CD4-positive, alpha-beta T cell treated with Interleukin-15 for 4 hours (primary cell): ENCODE data around the gene PHF8.

Experiments
- DNase-seq: peaks from one replicate; pipeline ENCODE4 v3.0.0-alpha.2; 2020; ENCODE audit warnings: low spot score

The PHF8 gene

DNA sequence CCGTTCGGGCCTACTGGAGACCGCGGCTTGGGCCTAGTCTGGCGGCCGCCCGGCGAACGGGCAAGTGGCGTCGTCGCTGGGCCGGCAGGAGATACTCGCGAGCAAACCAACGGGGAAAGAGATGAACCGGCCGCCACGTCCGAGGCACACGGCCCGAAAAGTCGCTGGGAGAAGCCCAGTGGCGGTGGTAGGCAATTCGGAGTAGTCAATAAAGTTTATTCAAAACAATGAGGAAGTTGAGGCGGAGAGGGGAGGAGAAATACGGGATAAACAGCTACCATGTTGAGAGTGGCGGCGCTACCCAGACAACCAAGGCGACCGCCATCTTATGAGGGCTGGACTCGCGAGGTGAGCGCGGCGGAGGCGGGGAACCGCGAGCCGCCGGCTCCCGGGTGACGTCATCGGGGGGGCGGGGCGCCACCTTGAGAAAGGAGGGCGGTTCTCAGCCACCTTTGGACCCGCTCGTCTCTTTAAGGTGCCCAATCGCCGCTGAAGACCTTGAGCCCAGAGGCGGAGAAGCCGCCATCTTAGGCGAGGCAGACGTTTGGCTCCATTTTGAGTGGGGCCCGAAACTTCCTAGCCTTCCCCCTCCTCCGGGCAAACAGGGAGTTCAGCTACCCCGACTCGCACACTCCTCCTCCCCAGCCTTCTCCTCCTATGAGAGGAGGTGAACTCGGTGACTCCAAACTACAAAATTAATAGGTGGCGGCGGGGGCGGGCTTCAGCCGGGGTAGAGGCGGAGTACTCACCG, at the start of gene PHF8:
Gene PHF8, minus strand, starts transcription at position 348 of the 751 bp plus-strand sequence. CDS start 1,745 bp downstream, outside the sequence.
- DNase-seq = peak; percentile 96

- DNase-seq = no peak
These were observed 49.3 kb upstream of the PHF8 start for GRCh38 chrX:54093571-54093970.

DNA sequence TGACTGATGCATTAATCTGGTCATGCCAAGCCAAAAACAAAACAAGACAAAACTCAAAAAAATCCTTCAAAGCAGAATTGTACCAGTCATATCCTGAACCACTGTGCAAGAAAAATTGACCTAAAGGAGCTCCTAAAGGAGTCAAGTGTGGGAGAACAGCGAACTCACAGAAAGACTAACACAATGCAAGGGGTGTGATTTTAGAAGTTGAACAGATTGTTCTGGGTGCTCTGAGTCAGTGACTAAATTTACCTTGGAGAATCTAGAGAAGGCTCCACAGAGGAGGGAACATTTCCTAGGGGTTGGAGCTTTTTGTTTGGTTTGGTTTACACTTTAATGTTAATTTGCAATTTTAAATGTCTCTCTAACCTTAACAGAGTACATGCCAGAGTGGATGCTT, 48.9 kb upstream of the PHF8 start:
- DNase-seq = no peak

DNA sequence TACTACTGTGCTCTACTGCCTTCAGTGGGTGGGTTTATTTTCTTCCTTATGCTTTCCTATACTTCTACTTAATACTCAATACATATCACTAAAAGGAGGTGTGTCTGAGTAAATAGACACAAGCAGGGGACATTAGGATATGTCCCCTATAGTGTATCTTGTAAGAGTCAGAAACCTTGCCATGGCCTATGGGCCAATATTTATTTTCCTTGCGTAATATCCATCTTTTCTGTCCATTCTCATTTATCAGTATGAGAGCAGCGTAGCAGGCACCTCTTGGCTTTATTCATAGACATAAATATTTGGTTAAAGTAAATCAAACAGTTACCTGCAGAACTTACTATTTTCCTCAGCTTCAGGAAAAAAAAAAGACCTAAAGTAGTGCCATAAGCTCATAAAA, 46.6 kb upstream of the PHF8 start:
- no peak for DNase-seq

DNA sequence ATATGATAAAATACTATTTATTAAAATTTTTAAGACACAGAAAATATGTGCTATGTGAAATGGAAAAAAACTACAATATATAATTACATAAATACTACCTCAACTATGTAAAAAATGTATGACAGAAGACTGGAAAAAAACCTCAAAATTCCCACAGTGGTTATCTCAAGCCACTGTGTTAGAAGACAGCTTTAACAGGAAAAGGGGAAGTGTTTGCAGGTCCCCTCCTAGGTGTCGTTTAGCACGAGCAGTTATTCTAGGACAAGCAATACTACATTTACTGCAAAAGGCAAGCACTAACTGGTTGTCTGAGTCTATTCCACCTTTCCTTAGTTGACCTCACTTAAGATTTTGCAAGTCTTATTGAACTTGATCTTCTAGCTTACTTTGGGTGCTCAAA, 44.9 kb upstream of the PHF8 start:
- DNase-seq = no peak

DNA sequence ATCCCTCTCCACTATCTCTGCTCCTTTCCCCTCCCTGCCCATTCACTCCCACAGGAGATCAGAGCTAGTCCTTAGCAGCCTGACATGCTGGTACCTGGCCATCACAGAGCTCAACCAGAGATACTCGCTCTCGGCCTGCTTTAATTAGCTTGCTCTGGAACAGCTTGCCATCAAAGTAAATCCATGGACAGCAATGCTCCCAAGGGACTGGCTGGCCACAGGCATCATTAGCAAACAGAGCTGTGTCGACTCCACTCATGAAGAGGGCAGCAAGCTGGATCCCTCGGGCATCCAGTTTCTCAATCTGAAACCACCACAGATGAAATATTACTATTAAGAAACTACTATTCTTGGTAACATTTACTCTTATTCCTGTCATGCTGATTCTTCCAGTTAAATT, 43.4 kb upstream of the PHF8 start:
- no peak for DNase-seq

- DNase-seq = no peak
These were observed 41.4 kb upstream of the PHF8 start for GRCh38 chrX:54085666-54086065.

DNA sequence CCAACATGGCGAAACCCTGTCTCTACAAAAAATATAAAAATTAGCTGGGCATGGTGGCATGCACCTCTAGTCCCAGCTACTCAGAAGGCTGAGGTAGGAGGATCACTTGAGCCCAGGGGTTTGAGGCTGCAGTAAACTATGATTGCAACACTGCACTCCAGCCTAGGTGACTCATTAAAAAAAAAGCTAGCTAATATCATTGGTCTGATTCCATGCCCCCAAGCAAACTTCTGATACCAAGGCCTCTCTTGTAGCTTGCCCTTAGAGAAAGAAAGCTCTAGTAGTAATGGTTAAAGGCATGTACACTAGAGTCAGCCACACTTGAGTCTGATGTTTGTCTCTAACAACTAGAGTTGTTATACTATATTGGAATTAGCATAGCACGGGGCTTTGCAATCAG, 32.6 kb upstream of the PHF8 start:
- no peak for DNase-seq

GRCh38 chrX:54074826-54075225, 30.6 kb upstream of the PHF8 start:
- no peak for DNase-seq

GRCh38 chrX:54067766-54068165, 23.5 kb upstream of the PHF8 start:
- DNase-seq = no peak

DNA sequence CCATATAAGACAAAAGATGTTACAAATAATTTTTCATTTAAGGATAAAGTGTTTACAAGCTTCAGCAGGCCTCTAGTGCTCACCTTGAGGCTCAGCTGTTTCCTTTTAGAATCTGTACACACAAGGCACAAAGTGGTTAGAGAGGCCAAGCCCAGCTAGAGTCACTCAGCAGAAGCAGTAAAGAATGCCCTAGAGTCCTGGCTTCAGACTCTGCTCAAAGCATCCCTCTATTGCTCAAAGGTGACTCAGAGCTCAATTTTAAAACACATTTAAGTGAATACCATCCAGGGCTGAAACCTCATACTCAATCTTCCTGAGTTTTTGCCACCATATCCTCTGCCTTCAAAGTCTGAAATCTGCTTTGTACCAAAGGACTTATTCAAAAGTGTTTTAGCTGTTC, 22.6 kb upstream of the PHF8 start:
- no peak for DNase-seq

DNA sequence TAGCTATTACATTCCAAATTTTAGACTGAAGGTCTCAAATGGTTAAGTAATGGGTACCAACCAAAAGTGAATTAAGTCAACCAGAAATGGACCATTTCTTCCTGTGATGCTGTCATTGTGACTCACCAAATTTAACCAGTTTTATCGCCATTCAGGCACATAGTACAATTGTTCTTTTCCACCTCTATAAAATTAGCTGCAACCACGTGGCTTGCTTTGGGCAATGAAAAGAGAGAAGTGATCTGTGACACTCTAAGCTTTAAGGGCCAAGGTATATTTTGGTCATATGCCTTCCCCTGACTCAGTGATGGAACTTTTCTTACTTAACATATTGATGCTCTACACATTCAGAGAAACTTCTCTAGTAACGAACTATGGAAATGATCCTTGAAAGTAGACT, 20.3 kb upstream of the PHF8 start:
- no peak for DNase-seq

- DNase-seq = no peak
These were observed 19.1 kb upstream of the PHF8 start for GRCh38 chrX:54063361-54063760.

DNA sequence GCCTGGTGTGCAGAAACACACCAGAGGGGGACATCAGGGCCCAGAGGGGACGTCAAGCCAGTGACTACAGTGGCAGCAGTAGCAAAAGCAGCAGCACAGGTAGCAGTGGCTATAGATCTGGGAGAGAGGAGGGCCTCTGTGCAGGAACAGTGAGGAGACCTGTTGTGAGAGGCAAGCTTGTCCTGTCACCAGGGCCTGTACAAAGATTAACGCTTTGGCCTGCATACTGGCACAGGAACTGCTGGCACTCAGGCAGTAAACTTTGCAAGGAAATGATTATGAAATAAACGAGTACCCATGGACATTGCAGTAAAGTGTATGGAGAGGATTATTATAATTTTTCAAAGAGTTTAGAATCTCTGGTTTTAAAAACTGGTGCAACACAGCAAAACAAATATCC, 5.5 kb upstream of the PHF8 start:
- no peak for DNase-seq

DNA sequence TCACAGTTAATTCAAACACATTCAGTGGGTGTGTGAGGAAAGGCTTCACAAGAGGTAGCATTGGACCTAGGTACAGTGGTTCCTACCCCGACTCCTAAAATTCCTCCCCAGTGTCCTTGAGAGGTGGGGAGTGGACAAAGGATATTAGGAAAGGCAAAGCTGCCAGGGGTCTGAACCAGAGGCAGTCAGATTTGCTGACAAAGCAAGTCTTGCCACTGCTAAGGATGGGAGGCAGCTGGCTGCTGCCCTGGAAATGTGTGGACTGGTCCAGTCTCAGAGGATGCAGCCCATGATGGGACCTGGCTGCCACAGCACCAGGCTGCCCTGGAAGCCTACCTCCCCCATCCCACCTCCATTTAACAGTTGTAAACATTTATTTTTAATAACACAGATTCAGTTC, 4.1 kb upstream of the PHF8 start:
- DNase-seq = no peak

DNA sequence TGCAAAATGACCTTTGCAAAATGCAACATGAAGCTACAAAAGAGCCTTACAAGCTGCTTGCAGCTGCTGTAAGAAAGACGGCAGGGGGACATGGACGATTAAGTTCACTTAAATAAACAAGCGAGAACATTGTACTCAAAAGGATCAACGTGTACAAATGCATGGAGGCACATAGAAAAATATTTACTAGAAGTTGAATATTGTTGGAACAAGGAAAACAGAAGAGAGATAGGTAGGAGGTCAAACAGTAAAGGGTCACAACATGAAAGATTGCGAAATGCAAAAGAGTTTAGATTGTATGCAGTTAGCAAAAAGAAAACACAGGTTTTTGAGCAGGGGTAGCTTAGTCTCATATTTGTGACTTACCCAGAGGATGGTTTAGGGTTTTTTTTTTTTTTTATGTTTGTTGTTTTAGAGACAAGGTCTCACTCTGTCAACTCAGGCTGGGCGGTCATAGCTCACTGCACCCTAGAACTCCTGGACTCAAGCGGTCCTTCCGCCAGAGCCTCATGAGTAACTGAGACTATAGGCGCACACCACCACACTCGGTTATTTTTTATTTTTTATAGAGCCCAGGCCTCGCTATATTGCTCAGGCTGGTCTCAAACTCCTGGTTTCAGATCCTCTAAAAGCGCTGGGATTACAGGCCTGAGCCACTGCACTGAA, 1.4 kb upstream of the PHF8 start:
- no peak for DNase-seq

DNA sequence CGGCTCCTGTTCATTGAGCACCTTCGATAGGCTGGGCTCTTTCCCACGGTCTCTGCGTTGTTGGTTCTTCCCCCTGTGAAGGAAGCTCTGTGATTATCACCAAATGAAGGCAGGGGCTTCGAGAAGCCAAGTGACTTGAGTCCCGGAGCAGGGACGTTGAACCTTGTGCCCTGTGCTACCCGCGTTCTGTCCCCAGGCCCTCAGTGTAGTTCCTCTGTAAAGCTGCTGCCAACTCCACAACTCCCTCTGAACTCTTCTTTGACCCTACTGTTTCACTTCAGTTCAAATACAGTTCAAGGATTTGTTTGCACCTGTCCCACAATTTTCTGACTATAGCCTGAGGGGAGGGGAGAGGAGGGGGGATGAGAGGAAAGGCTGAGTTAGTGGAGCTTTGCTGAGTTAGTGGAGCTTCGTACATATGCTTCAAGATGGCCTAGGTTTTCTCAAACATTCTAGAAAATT, 635 bp upstream of the PHF8 start:
- no peak for DNase-seq

DNA sequence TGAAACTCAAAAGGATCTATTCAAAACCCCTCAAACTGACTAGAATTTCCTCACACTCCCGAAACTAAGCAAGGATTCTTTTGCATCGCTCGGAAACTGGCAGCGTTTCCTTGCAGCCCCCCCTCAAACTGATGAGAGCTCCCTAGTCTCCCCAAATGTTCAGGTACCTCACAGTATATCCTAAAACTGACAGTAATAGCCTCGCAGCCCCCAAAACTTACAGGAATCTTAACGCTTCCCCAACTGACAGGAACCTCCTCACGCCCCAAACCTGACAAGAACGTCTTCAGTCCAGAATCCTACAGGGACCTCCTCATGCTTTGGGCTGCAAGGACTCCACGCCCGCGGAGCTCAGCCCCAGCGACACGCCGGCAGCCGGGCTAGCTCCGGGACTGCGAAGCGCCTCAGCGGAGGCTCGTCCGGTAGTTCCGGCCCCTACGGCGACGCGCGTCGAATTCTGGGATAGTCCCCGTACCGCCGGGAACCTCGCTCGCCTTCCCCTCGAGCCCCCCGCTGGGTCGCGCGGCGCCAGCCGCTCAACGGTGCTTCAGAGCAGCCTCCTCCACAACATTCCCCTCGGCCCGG, 640 bp downstream of the PHF8 start:
- peak; percentile 24 for DNase-seq

DNA sequence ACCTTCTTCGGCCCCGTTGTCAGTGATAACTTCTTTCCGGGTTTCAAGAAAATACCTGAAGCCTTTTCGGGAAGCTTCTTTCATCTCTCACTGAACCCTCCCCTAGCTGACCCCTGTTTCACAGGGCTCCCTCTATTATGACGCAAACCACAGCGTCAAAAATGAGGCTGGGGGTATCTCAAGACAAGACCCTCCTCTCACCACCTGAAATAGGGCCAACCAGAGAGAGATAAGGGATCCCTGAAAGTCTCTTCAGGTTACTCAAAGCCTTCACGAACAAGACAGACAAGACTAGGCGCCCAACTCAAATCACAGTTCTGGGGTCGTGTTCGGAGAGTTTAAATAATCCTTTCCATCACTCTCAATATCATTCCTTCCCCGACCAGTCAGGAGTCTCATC, 1.2 kb downstream of the PHF8 start:
- no peak for DNase-seq

GRCh38 chrX:54042609-54043021, 1.7 kb downstream of the PHF8 start:
- DNase-seq = peak; percentile 40

- no peak for DNase-seq
These were observed 13.9 kb downstream of the PHF8 start for GRCh38 chrX:54030329-54030728.

GRCh38 chrX:54029529-54030143, 14.6 kb downstream of the PHF8 start:
- no peak for DNase-seq

DNA sequence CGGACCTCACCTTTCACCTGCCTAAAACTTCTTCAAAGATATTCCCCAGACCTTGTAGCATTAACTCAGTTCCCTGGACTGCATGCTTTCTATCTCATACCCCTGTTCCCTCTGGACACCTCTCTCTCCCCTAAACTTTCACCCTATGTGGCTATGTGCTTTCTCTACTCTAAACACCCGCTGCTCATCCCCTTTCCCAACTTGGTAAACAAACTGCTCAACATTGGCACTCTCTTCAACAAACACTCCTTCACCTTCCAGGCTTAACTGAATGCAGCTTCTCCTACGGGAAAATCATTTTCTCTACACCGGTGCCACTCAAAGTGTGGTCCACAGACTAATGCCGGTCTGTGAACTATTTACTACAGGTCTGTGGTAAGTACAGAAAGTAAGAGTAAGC, 19.9 kb downstream of the PHF8 start:
- no peak for DNase-seq
